Upper lobe of left lung (tissue), 6 donors: ENCODE data around the gene DLG3. TPM values are rescaled to one million over a fixed set of nuclear protein-coding genes. Genes with fewer than 3 reads are reported as not detected.

Experiments used
- ATAC-seq, 2 donors: fragments of 200-7000 bp; cut with Tn5 transposase; one replicate each; pipeline ENCODE4 v1.9.1; 2022; ENCODE audit warnings: mild to moderate bottlenecking in 2 of 2, moderate library complexity in 2 of 2; ENCODE audit not compliant: low FRiP score in 2 of 2
- DNase-seq, 2 donors: peaks; one replicate each; pipeline ENCODE4 v3.0.0-alpha.2; 2019 to 2020
- H3K27ac ChIP-seq, 4 donors: fragments of 200-600 bp; sonication (generic); one replicate each; pipeline ENCODE4 v1.5.1; 2016 to 2019
- H3K27me3 ChIP-seq, 4 donors: fragments of 200-600 bp; sonication (generic); one replicate each; pipeline ENCODE4 v1.5.1; 2017 to 2019
- H3K36me3 ChIP-seq, 4 donors: fragments of 200-600 bp; sonication (generic); one replicate each; pipeline ENCODE4 v1.5.1; 2016 to 2019
- H3K4me1 ChIP-seq, 4 donors: fragments of 200-600 bp; sonication (generic); one replicate each; pipeline ENCODE4 v1.5.1; 2018 to 2019
- H3K4me3 ChIP-seq, 4 donors: fragments of 200-600 bp; sonication (generic); one replicate each; pipeline ENCODE4 v1.5.1; 2017 to 2019; ENCODE audit warnings: mild to moderate bottlenecking in 2 of 4, moderate library complexity in 1 of 4
- H3K9me3 ChIP-seq, 4 donors: fragments of 200-600 bp; sonication (generic); one replicate each; pipeline ENCODE4 v1.5.1; 2018 to 2019
- CTCF ChIP-seq, 6 experiments: fragments of 450-650 bp in 4 of 6; fragments of 200-600 bp in 2 of 6; sonication (generic) in 2 of 6; IDR thresholded peaks; one replicate each; pipeline ENCODE4 v1.5.1; 2016 to 2019; ENCODE audit warnings: antibody characterized with exemption in 6 of 6
- EP300 ChIP-seq, 4 donors: sonication (generic); formaldehyde crosslinking; IDR thresholded peaks; one replicate each; pipeline ENCODE4 v1.5.1; 2017; ENCODE audit warnings: antibody characterized with exemption in 4 of 4, control low read depth in 2 of 4
- POLR2A ChIP-seq, 4 donors: fragments of 450-650 bp; IDR thresholded peaks; one replicate each; pipeline ENCODE4 v1.5.1; 2016 to 2017; ENCODE audit warnings: antibody characterized with exemption in 4 of 4, mild to moderate bottlenecking in 2 of 4
- POLR2AphosphoS5 ChIP-seq, 2 donors: sonication (generic); formaldehyde crosslinking; IDR thresholded peaks; one replicate each; pipeline ENCODE4 v1.5.1; 2017; ENCODE audit warnings: antibody characterized with exemption in 2 of 2
- WGBS, 2 donors: methylation state at CpG; one replicate each; pipeline ENCODE4 v1.1.5; 2017 to 2018; 5-methylcytosine and 5-hydroxymethylcytosine counted together
- total RNA-seq, 6 donors: library from RNA; depleted of rRNA in 4 of 6; stranded (reverse); fragments of >200 nt in 4 of 6; gene quantifications; one replicate each; pipeline versions ENCODE4 v1.1.0 to v1.2.1, GENCODE V29; 2016 to 2021
- donor health status: DM: no; HTN: no; CAD: no; lungs with moderate emphysema.
- donor health status: DM: no; HTN: yes; CAD: no; lungs with severe emphysema.

The DLG3 gene
- total RNA-seq, 6 donors from 2014 or later = 11.2 to 29.9 (median 16.6) TPM

- Histone ChIP-seq H3K27me3 (peaks cover 0 to 15% (median 4%) of the 10 kb centered on the region in 4 donors), H3K4me3 (no peak overlapping the region), H3K36me3 (no peaks in the 10 kb centered on the region), H3K4me1 (peaks cover 0 to 8% (median 2%) of the 10 kb centered on the region in 4 donors), H3K27ac (no peak overlapping the region), H3K9me3 (no peaks in the 10 kb centered on the region)
- ATAC-seq = no peak
- WGBS, 2 donors = 75 to 88% methylated on average over 4 to 9 of the region's 9 CpGs
- TF ChIP-seq POLR2A (IDR thresholded peaks at IDR 0.05) (no peak), CTCF (IDR thresholded peaks at IDR 0.05) (no peak), EP300 (IDR thresholded peaks at IDR 0.05) (no peak), POLR2AphosphoS5 (IDR thresholded peaks at IDR 0.05) (no peak)
- DNase-seq = no peak
Measured at GRCh38 chrX:70445951-70446350, 1.3 kb downstream of the DLG3 start.

- no peaks in the 10 kb centered on the region for H3K9me3 ChIP-seq
- H3K4me1 ChIP-seq = peaks cover 0 to 8% (median 2%) of the 10 kb centered on the region in 4 donors
- 66 to 73% methylated on average over 4 to 16 of the region's 16 CpGs for WGBS, 2 donors
- no peak overlapping the region for H3K27ac ChIP-seq
- TF ChIP-seq POLR2A (IDR thresholded peaks at IDR 0.05) (no peak), EP300 (IDR thresholded peaks at IDR 0.05) (no peak), POLR2AphosphoS5 (IDR thresholded peaks at IDR 0.05) (no peak), CTCF (IDR thresholded peaks at IDR 0.05) (no peak)
- peaks cover 0 to 15% (median 4%) of the 10 kb centered on the region in 4 donors for H3K27me3 ChIP-seq
- H3K36me3 ChIP-seq = no peaks in the 10 kb centered on the region
- H3K4me3 ChIP-seq = no peak overlapping the region
- DNase-seq (no peak), ATAC-seq (no peak)
Measured at GRCh38 chrX:70446380-70447350, 2.0 kb downstream of the DLG3 start.

GRCh38 chrX:70449457-70449966 is 4.9 kb downstream of the DLG3 start:
- H3K27me3 ChIP-seq = peaks cover 0 to 9% (median 4%) of the 10 kb centered on the region in 4 donors
- no peak for DNase-seq
- no peak overlapping the region for H3K27ac ChIP-seq
- H3K9me3 ChIP-seq = no peaks in the 10 kb centered on the region
- no peak for TF ChIP-seq POLR2A (IDR thresholded peaks at IDR 0.05)
- TF ChIP-seq CTCF (IDR thresholded peaks at IDR 0.05) = no peak
- no peak for TF ChIP-seq EP300 (IDR thresholded peaks at IDR 0.05)
- TF ChIP-seq POLR2AphosphoS5 (IDR thresholded peaks at IDR 0.05) = no peak
- peaks cover 0 to 19% (median 6%) of the 10 kb centered on the region in 4 donors for H3K4me1 ChIP-seq
- no peak overlapping the region for H3K4me3 ChIP-seq
- no peak for ATAC-seq
- no peaks in the 10 kb centered on the region for H3K36me3 ChIP-seq
- WGBS, 2 donors = 91 to 100% methylated on average over 7 to 14 of the region's 14 CpGs

- Histone ChIP-seq H3K27ac (peak overlapping the region in 3 of 4 donors; percentile 6 to 72 (median 61)), H3K36me3 (no peaks in the 10 kb centered on the region), H3K4me3 (peak overlapping the region in 3 of 4 donors; percentile 44 to 65 (median 58)), H3K9me3 (no peaks in the 10 kb centered on the region), H3K27me3 (peaks cover 0 to 13% (median 0%) of the 10 kb centered on the region in 4 donors), H3K4me1 (peaks cover 0 to 18% (median 4%) of the 10 kb centered on the region in 4 donors)
- ATAC-seq (peak in 1 of 2 donors; percentile 67), DNase-seq (peak; percentile 40 to 87)
- WGBS, 2 donors = 2 to 34% methylated on average over 9 to 39 of the region's 39 CpGs
- no peak for TF ChIP-seq POLR2A (IDR thresholded peaks at IDR 0.05)
- TF ChIP-seq CTCF (IDR thresholded peaks at IDR 0.05) = peak; percentile 56 to 64 (median 58)
Measured at GRCh38 chrX:70452143-70452733, 7.6 kb downstream of the DLG3 start.
